GM23338 (cell line): ENCODE results near the gene CPT1A. TPM values are rescaled to one million over a fixed set of nuclear protein-coding genes. Genes with fewer than 3 reads are reported as not detected.

ENCODE experiments used
- ATAC-seq: fragments of 200-7000 bp; cut with Tn5 transposase; 3 replicates; pipeline ENCODE4 v1.9.1; 2020
- DNase-seq: peaks from one replicate; pipeline ENCODE4 v3.0.0-alpha.2; 2015; ENCODE audit warnings: low spot score
- H2AFZ ChIP-seq: fragments of 200-600 bp; sonication (generic); 2 replicates; pipeline ENCODE4 v1.8.0; 2016; ENCODE audit warnings: antibody characterized with exemption, mild to moderate bottlenecking, moderate library complexity
- H3F3A ChIP-seq: fragments of 200-600 bp; sonication (generic); replicated peaks from 2 replicates; pipeline ENCODE4 v1.8.0; 2017; ENCODE audit warnings: antibody characterized with exemption, mixed run types, low read depth
- H3K27ac ChIP-seq: fragments of 200-600 bp; sonication (generic); 2 replicates; pipeline ENCODE4 v1.6.1; 2016; ENCODE audit warnings: low read depth
- H3K27me3 ChIP-seq: fragments of 200-600 bp; sonication (generic); 2 replicates; pipeline ENCODE4 v1.8.0; 2016; ENCODE audit warnings: mild to moderate bottlenecking, mixed run types, moderate library complexity; ENCODE audit not compliant: insufficient read depth
- H3K36me3 ChIP-seq: fragments of 200-600 bp; sonication (generic); 2 replicates; pipeline ENCODE4 v1.8.0; 2016; ENCODE audit warnings: mild to moderate bottlenecking; ENCODE audit not compliant: insufficient read depth
- H3K4me1 ChIP-seq: fragments of 200-600 bp; sonication (generic); 2 replicates; pipeline ENCODE4 v1.8.0; 2016; ENCODE audit warnings: mild to moderate bottlenecking, moderate library complexity; ENCODE audit not compliant: insufficient read depth
- H3K4me2 ChIP-seq: fragments of 200-600 bp; sonication (generic); 2 replicates; pipeline ENCODE4 v1.7.1; 2017; ENCODE audit warnings: mixed run types
- H3K4me3 ChIP-seq: fragments of 200-600 bp; sonication (generic); 2 replicates; pipeline ENCODE4 v1.6.1; 2016; ENCODE audit warnings: mixed run types
- H3K79me2 ChIP-seq: fragments of 200-600 bp; sonication (generic); replicated peaks from 2 replicates; pipeline ENCODE4 v1.8.0; 2017; ENCODE audit warnings: mild to moderate bottlenecking; ENCODE audit not compliant: insufficient read depth
- H3K9me2 ChIP-seq: fragments of 200-600 bp; sonication (generic); 2 replicates; pipeline ENCODE4 v1.8.0; 2017; ENCODE audit not compliant: insufficient read depth
- H4K20me1 ChIP-seq: fragments of 200-600 bp; sonication (generic); replicated peaks from 2 replicates; pipeline ENCODE4 v1.8.0; 2017; ENCODE audit warnings: mild to moderate bottlenecking; ENCODE audit not compliant: insufficient read depth
- H3K27ac Mint-ChIP-seq: 2 replicates; pipeline ENCODE4 v1.8.0; 2020; ENCODE audit warnings: inconsistent platforms, mild to moderate bottlenecking, moderate library complexity, mixed read lengths
- H3K27me3 Mint-ChIP-seq: 3 replicates; pipeline ENCODE4 v1.8.0; 2022; ENCODE audit warnings: low read depth, mild to moderate bottlenecking, moderate library complexity, mixed read lengths, inconsistent platforms; ENCODE audit not compliant: insufficient read depth, poor library complexity
- H3K36me3 Mint-ChIP-seq: 3 replicates; pipeline ENCODE4 v1.8.0; 2021; ENCODE audit warnings: low read depth, mild to moderate bottlenecking, inconsistent platforms, moderate library complexity, mixed read lengths
- H3K4me1 Mint-ChIP-seq: 3 replicates; pipeline ENCODE4 v1.8.0; 2020; ENCODE audit warnings: mild to moderate bottlenecking, inconsistent platforms, mixed read lengths
- H3K4me3 Mint-ChIP-seq: 3 replicates; pipeline ENCODE4 v1.8.0; 2021; ENCODE audit warnings: moderate library complexity, mild to moderate bottlenecking, inconsistent platforms, mixed read lengths
- H3K9me3 Mint-ChIP-seq: 3 replicates; pipeline ENCODE4 v1.8.0; 2020; ENCODE audit warnings: moderate library complexity, mild to moderate bottlenecking, inconsistent platforms, mixed read lengths
- CREB1 ChIP-seq: fragments of 250-450 bp; sonication (Bioruptor Pico); IDR thresholded peaks from 2 replicates; pipeline ENCODE4 v1.5.0; 2020; ENCODE audit warnings: low read depth, mild to moderate bottlenecking, moderate library complexity
- CTCF ChIP-seq, 2 experiments: fragments of 200-600 bp in 1 of 2; sonication (generic) in 1 of 2; conservative IDR thresholded peaks; 2 replicates each; pipeline versions ENCODE4 v1.5.1 to v1.6.1; 2016 to 2017; ENCODE audit warnings: antibody characterized with exemption in 2 of 2, low read depth in 2 of 2, mild to moderate bottlenecking in 2 of 2, moderate library complexity in 1 of 2
- EZH2 ChIP-seq: fragments of 200-600 bp; sonication (generic); IDR thresholded peaks from one replicate; pipeline ENCODE4 v1.8.0; 2017; ENCODE audit warnings: antibody characterized with exemption, mild to moderate bottlenecking, low read depth; ENCODE audit not compliant: unreplicated experiment
- EZH2phosphoT487 ChIP-seq: fragments of 200-600 bp; sonication (generic); IDR thresholded peaks from one replicate; pipeline ENCODE4 v1.8.1; 2018; ENCODE audit warnings: antibody characterized with exemption; ENCODE audit not compliant: unreplicated experiment
- JUNB ChIP-seq: IDR thresholded peaks from one replicate; pipeline ENCODE4 v1.6.1; 2016; ENCODE audit warnings: antibody characterized with exemption; ENCODE audit not compliant: unreplicated experiment
- NANOG ChIP-seq: IDR thresholded peaks from 2 replicates; pipeline ENCODE4 v1.6.1; 2016; ENCODE audit warnings: antibody characterized with exemption, borderline replicate concordance
- STAT1 ChIP-seq: IDR thresholded peaks from one replicate; pipeline ENCODE4 v1.6.1; 2016; ENCODE audit warnings: antibody characterized with exemption; ENCODE audit not compliant: unreplicated experiment
- ZNF114 ChIP-seq: fragments of 250-450 bp; sonication (Bioruptor Pico); IDR thresholded peaks from 2 replicates; pipeline ENCODE4 v1.5.0; 2020; ENCODE audit warnings: mild to moderate bottlenecking, moderate library complexity
- ZNF331 ChIP-seq: fragments of 250-450 bp; sonication (Bioruptor Pico); IDR thresholded peaks from 2 replicates; pipeline ENCODE4 v1.5.0; 2020; ENCODE audit warnings: low read depth, mild to moderate bottlenecking, moderate library complexity
- polyA plus RNA-seq: library from polyadenylated mRNA; unstranded; fragments of >200 nt; fragmentation: Nextera tagmentation; extraction: Ambion mirVana; gene quantifications from 2 replicates; pipeline ENCODE4 v1.2.1, GENCODE V29; 2016
- total RNA-seq: library from RNA; depleted of rRNA; stranded (reverse); fragments of >200 nt; shearing (Covaris generic); gene quantifications from 2 replicates; pipeline ENCODE4 v1.2.3, GENCODE V29; 2014
- TF ChIP-seq, protein P1 (sequence below): IDR thresholded peaks from 2 replicates; pipeline ENCODE4 v1.6.1; 2016; ENCODE audit warnings: antibody characterized with exemption
- TF ChIP-seq, protein P2 (sequence below): fragments of 250-450 bp; sonication (Bioruptor Pico); IDR thresholded peaks from 2 replicates; pipeline ENCODE4 v1.5.0; 2020; ENCODE audit warnings: mild to moderate bottlenecking, moderate library complexity
- TF ChIP-seq, protein P3 (sequence below): IDR thresholded peaks from one replicate; pipeline ENCODE4 v1.6.1; 2018; ENCODE audit warnings: antibody characterized with exemption; ENCODE audit not compliant: unreplicated experiment

CPT1A gene
- total and polyA plus RNA-seq, 2 experiments from 2014 or later = 2.6 to 9.5 TPM

GRCh38 chr11:68831124-68831523 is 10.6 kb downstream of the CPT1A start:
- 0 out of 2 replicates have a peak overlapping the region, but pooled peaks have one; percentile 48 for H3K4me2 ChIP-seq
- H3K27ac Mint-ChIP-seq = no peak overlapping the region
- peaks cover 15% of the 10 kb centered on the region for H3K4me1 ChIP-seq
- 0 out of 2 replicates have a peak, but pooled peaks cover 2% of the 10 kb centered on the region for H3F3A ChIP-seq
- TF ChIP-seq NANOG = no peak
- no peak for TF ChIP-seq CTCF (conservative IDR thresholded peaks at IDR 0.05; ENCODE audit: low read depth in 2 of 2)
- TF ChIP-seq, protein P1, sequence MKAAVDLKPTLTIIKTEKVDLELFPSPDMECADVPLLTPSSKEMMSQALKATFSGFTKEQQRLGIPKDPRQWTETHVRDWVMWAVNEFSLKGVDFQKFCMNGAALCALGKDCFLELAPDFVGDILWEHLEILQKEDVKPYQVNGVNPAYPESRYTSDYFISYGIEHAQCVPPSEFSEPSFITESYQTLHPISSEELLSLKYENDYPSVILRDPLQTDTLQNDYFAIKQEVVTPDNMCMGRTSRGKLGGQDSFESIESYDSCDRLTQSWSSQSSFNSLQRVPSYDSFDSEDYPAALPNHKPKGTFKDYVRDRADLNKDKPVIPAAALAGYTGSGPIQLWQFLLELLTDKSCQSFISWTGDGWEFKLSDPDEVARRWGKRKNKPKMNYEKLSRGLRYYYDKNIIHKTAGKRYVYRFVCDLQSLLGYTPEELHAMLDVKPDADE = no peak
- TF ChIP-seq ZNF331 = no peak
- no peak for TF ChIP-seq CREB1 (CRISPR knock-in tag)
- TF ChIP-seq JUNB = no peak
- TF ChIP-seq STAT1 = no peak
- TF ChIP-seq EZH2 = no peak
- TF ChIP-seq ZNF114 (CRISPR knock-in tag) = no peak
- TF ChIP-seq, protein P2, sequence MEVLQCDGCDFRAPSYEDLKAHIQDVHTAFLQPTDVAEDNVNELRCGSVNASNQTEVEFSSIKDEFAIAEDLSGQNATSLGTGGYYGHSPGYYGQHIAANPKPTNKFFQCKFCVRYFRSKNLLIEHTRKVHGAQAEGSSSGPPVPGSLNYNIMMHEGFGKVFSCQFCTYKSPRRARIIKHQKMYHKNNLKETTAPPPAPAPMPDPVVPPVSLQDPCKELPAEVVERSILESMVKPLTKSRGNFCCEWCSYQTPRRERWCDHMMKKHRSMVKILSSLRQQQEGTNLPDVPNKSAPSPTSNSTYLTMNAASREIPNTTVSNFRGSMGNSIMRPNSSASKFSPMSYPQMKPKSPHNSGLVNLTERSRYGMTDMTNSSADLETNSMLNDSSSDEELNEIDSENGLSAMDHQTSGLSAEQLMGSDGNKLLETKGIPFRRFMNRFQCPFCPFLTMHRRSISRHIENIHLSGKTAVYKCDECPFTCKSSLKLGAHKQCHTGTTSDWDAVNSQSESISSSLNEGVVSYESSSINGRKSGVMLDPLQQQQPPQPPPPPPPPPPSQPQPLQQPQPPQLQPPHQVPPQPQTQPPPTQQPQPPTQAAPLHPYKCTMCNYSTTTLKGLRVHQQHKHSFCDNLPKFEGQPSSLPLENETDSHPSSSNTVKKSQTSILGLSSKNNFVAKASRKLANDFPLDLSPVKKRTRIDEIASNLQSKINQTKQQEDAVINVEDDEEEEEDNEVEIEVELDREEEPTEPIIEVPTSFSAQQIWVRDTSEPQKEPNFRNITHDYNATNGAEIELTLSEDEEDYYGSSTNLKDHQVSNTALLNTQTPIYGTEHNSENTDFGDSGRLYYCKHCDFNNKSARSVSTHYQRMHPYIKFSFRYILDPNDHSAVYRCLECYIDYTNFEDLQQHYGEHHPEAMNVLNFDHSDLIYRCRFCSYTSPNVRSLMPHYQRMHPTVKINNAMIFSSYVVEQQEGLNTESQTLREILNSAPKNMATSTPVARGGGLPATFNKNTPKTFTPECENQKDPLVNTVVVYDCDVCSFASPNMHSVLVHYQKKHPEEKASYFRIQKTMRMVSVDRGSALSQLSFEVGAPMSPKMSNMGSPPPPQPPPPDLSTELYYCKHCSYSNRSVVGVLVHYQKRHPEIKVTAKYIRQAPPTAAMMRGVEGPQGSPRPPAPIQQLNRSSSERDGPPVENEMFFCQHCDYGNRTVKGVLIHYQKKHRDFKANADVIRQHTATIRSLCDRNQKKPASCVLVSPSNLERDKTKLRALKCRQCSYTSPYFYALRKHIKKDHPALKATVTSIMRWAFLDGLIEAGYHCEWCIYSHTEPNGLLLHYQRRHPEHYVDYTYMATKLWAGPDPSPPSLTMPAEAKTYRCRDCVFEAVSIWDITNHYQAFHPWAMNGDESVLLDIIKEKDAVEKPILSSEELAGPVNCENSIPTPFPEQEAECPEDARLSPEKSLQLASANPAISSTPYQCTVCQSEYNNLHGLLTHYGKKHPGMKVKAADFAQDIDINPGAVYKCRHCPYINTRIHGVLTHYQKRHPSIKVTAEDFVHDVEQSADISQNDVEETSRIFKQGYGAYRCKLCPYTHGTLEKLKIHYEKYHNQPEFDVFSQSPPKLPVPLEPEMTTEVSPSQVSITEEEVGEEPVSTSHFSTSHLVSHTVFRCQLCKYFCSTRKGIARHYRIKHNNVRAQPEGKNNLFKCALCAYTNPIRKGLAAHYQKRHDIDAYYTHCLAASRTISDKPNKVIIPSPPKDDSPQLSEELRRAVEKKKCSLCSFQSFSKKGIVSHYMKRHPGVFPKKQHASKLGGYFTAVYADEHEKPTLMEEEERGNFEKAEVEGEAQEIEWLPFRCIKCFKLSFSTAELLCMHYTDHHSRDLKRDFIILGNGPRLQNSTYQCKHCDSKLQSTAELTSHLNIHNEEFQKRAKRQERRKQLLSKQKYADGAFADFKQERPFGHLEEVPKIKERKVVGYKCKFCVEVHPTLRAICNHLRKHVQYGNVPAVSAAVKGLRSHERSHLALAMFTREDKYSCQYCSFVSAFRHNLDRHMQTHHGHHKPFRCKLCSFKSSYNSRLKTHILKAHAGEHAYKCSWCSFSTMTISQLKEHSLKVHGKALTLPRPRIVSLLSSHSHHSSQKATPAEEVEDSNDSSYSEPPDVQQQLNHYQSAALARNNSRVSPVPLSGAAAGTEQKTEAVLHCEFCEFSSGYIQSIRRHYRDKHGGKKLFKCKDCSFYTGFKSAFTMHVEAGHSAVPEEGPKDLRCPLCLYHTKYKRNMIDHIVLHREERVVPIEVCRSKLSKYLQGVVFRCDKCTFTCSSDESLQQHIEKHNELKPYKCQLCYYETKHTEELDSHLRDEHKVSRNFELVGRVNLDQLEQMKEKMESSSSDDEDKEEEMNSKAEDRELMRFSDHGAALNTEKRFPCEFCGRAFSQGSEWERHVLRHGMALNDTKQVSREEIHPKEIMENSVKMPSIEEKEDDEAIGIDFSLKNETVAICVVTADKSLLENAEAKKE (CRISPR knock-in tag) = no peak
- TF ChIP-seq, protein P3, sequence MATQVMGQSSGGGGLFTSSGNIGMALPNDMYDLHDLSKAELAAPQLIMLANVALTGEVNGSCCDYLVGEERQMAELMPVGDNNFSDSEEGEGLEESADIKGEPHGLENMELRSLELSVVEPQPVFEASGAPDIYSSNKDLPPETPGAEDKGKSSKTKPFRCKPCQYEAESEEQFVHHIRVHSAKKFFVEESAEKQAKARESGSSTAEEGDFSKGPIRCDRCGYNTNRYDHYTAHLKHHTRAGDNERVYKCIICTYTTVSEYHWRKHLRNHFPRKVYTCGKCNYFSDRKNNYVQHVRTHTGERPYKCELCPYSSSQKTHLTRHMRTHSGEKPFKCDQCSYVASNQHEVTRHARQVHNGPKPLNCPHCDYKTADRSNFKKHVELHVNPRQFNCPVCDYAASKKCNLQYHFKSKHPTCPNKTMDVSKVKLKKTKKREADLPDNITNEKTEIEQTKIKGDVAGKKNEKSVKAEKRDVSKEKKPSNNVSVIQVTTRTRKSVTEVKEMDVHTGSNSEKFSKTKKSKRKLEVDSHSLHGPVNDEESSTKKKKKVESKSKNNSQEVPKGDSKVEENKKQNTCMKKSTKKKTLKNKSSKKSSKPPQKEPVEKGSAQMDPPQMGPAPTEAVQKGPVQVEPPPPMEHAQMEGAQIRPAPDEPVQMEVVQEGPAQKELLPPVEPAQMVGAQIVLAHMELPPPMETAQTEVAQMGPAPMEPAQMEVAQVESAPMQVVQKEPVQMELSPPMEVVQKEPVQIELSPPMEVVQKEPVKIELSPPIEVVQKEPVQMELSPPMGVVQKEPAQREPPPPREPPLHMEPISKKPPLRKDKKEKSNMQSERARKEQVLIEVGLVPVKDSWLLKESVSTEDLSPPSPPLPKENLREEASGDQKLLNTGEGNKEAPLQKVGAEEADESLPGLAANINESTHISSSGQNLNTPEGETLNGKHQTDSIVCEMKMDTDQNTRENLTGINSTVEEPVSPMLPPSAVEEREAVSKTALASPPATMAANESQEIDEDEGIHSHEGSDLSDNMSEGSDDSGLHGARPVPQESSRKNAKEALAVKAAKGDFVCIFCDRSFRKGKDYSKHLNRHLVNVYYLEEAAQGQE = no peak
- no peak for TF ChIP-seq EZH2phosphoT487
- H3K36me3 ChIP-seq = no peaks in the 10 kb centered on the region; the same call in 1 of the 2 replicates
- H3K27me3 Mint-ChIP-seq = no peaks in the 10 kb centered on the region
- H3K27ac ChIP-seq = no peak overlapping the region
- H3K36me3 Mint-ChIP-seq = no peaks in the 10 kb centered on the region
- no peaks in the 10 kb centered on the region for H3K27me3 ChIP-seq
- no peaks in the 10 kb centered on the region for H3K9me3 Mint-ChIP-seq
- no peak overlapping the region for H2AFZ ChIP-seq
- no peak for DNase-seq
- peaks cover 29% of the 10 kb centered on the region for H3K4me1 Mint-ChIP-seq
- H3K4me3 ChIP-seq = no peak overlapping the region
- peaks cover 2% of the 10 kb centered on the region; the same call in 1 of the 2 replicates for H4K20me1 ChIP-seq
- no peak overlapping the region for H3K4me3 Mint-ChIP-seq
- no peaks in the 10 kb centered on the region for H3K9me2 ChIP-seq
- peaks cover 8% of the 10 kb centered on the region; the same call in 1 of the 2 replicates for H3K79me2 ChIP-seq
- ATAC-seq = no peak
